T-cell (primary cell): Measurements from ENCODE around the gene SURF1. TPM values are rescaled to one million over a fixed set of nuclear protein-coding genes. Genes with fewer than 3 reads are reported as not detected.
"Not testable (repeated sequence)": the region's sequence is repeated elsewhere in the genome, so short reads cannot be mapped to it uniquely, and the experiment has no call there.

Experiments used
- ATAC-seq, 4 experiments: fragments of 200-7000 bp in 3 of 4; fragments of 150-1000 bp in 1 of 4; cut with Tn5 transposase; replicated peaks in 1 of 4; 1 replicate in 3 of 4; 2 replicates in 1 of 4; pipeline ENCODE4 v1.10.0; 2021; ENCODE audit warnings: moderate library complexity in 3 of 4, mild to moderate bottlenecking in 2 of 4, moderate number of reproducible peaks in 1 of 4
- CTCF ChIA-PET, 2 donors: fragments of 300-600 bp; sonication (Branson Sonifier 250); formaldehyde crosslinking; loops; one replicate each; lab custom pipeline; 2022; ENCODE audit warnings: antibody characterized with exemption in 2 of 2; lab: Charles Lee
- POLR2A ChIA-PET, 2 donors: fragments of 300-600 bp; sonication (Branson Sonifier 250); formaldehyde crosslinking; loops; one replicate each; lab custom pipeline; 2022; ENCODE audit warnings: antibody characterized with exemption in 2 of 2; lab: Charles Lee
- DNase-seq, 35 experiments: peaks; one replicate each; pipeline versions ENCODE4 v3.0.0 to v3.0.0-alpha.2; 2013 to 2023
- H3K27ac ChIP-seq: one replicate; pipeline ENCODE4 v1.5.1; 2013; ENCODE audit warnings: low read length
- H3K27me3 ChIP-seq, 2 experiments: replicated peaks in 1 of 2; 1 replicate in 1 of 2; 2 replicates in 1 of 2; pipeline versions ENCODE4 v1.6.1 to v1.7.0; 2013; ENCODE audit warnings: low read length in 1 of 2, mixed read lengths in 1 of 2; ENCODE audit not compliant: control insufficient read depth in 2 of 2, insufficient read depth in 2 of 2; ENCODE audit errors: extremely low read depth in 1 of 2
- H3K36me3 ChIP-seq, 2 donors: 1 replicate in 1 of 2; 2 replicates in 1 of 2; pipeline versions ENCODE4 v1.6.1 to v1.7.0; 2013; ENCODE audit warnings: low read length in 1 of 2; ENCODE audit not compliant: control insufficient read depth in 2 of 2, insufficient read depth in 1 of 2; ENCODE audit errors: extremely low read depth in 1 of 2
- H3K4me1 ChIP-seq, 2 experiments: 1 replicate in 1 of 2; 2 replicates in 1 of 2; pipeline versions ENCODE4 v1.6.1 to v1.7.0; 2013; ENCODE audit warnings: low read length in 2 of 2, mixed read lengths in 1 of 2; ENCODE audit not compliant: insufficient read depth in 2 of 2, control insufficient read depth in 1 of 2; ENCODE audit errors: extremely low read depth in 1 of 2
- H3K4me3 ChIP-seq, 2 donors: 1 replicate in 1 of 2; 2 replicates in 1 of 2; pipeline versions ENCODE4 v1.5.1 to v1.7.0; 2013; ENCODE audit warnings: mild to moderate bottlenecking in 2 of 2, low read length in 1 of 2, moderate library complexity in 1 of 2; ENCODE audit not compliant: control insufficient read depth in 1 of 2; ENCODE audit errors: extremely low read depth in 1 of 2
- H3K9me3 ChIP-seq: 2 replicates; pipeline ENCODE4 v1.7.0; 2013
- H3K27ac Mint-ChIP-seq, 2 donors: one replicate each; pipeline ENCODE4 v1.8.0; 2020 to 2021; ENCODE audit warnings: mild to moderate bottlenecking in 2 of 2, mixed read lengths in 2 of 2
- H3K27me3 Mint-ChIP-seq, 2 donors: one replicate each; pipeline ENCODE4 v1.8.0; 2021 to 2022; ENCODE audit warnings: mixed read lengths in 2 of 2
- H3K36me3 Mint-ChIP-seq: one replicate; pipeline ENCODE4 v1.8.0; 2021; ENCODE audit warnings: mixed read lengths
- H3K4me1 Mint-ChIP-seq, 3 donors: one replicate each; pipeline ENCODE4 v1.8.0; 2020 to 2022; ENCODE audit warnings: mixed read lengths in 3 of 3, mild to moderate bottlenecking in 1 of 3
- H3K4me3 Mint-ChIP-seq, 3 donors: one replicate each; pipeline ENCODE4 v1.8.0; 2020 to 2022; ENCODE audit warnings: mild to moderate bottlenecking in 3 of 3, mixed read lengths in 3 of 3, moderate library complexity in 3 of 3
- H3K9me3 Mint-ChIP-seq, 3 donors: one replicate each; pipeline ENCODE4 v1.8.0; 2020 to 2022; ENCODE audit warnings: mixed read lengths in 3 of 3
- WGBS: methylation state at CpG from one replicate; pipeline ENCODE4 v1.1.5; 2013; ENCODE audit warnings: missing lambda C conversion rate; ENCODE audit not compliant: insufficient coverage; 5-methylcytosine and 5-hydroxymethylcytosine counted together
- total RNA-seq, 35 experiments: library from RNA in 6 of 35; stranded (reverse) in 6 of 35; fragments of 120-200 nt in 1 of 35; gene quantifications; one replicate each; pipeline versions ENCODE4 v1.2.1 to v1.2.4 and lab custom pipeline; 2013 to 2026

Gene SURF1
- total RNA-seq, 5 donors from 2014 or later (not counting 1 experiment from before 2014, with no cell fraction given): 33.0 to 58.7 (median 58.3) TPM

GRCh38 chr9:133322701-133323100, 33.6 kb downstream of the SURF1 start:
- Histone ChIP-seq H3K36me3 (no peaks in the 10 kb centered on the region), H3K4me1 (no peaks in the 10 kb centered on the region), H3K27me3 (peaks cover 0 to 29% of the 10 kb centered on the region in 2 experiments), H3K4me3 (no peak overlapping the region), H3K27ac (no peak overlapping the region), H3K9me3 (no peaks in the 10 kb centered on the region)
- DNase-seq: no peak
- CTCF ChIA-PET: no interaction called here
- WGBS: 52% methylated on average over 14 of the region's 14 CpGs
- peaks cover 0 to 3% of the 10 kb centered on the region in 2 donors for H3K27me3 Mint-ChIP-seq
- no peaks in the 10 kb centered on the region for H3K9me3 Mint-ChIP-seq
- no peak overlapping the region for H3K4me3 Mint-ChIP-seq
- no peaks in the 10 kb centered on the region for H3K36me3 Mint-ChIP-seq
- H3K27ac Mint-ChIP-seq: no peak overlapping the region
- no peak for ATAC-seq
- POLR2A ChIA-PET: no interaction called here
- H3K4me1 Mint-ChIP-seq: no peaks in the 10 kb centered on the region

- ChIA-PET CTCF (no interaction called here), POLR2A (no interaction called here)
- H3K27me3 Mint-ChIP-seq: peaks cover 0 to 3% of the 10 kb centered on the region in 2 donors
- H3K4me3 Mint-ChIP-seq: no peak overlapping the region
- Histone ChIP-seq H3K4me1 (no peaks in the 10 kb centered on the region), H3K27me3 (peaks cover 0 to 32% of the 10 kb centered on the region in 2 experiments), H3K9me3 (no peaks in the 10 kb centered on the region), H3K4me3 (no peak overlapping the region), H3K27ac (no peak overlapping the region), H3K36me3 (no peaks in the 10 kb centered on the region)
- 90% methylated on average over 4 of the region's 13 CpGs for WGBS
- ATAC-seq: no peak
- no peak overlapping the region for H3K27ac Mint-ChIP-seq
- DNase-seq: no peak
- no peaks in the 10 kb centered on the region for H3K4me1 Mint-ChIP-seq
- no peaks in the 10 kb centered on the region for H3K9me3 Mint-ChIP-seq
- no peaks in the 10 kb centered on the region for H3K36me3 Mint-ChIP-seq
Observed at GRCh38 chr9:133321411-133321935, 34.8 kb downstream of the SURF1 start.

GRCh38 chr9:133320421-133320881, 35.8 kb downstream of the SURF1 start:
- Mint-ChIP-seq H3K27me3 (peaks cover 0 to 3% of the 10 kb centered on the region in 2 donors), H3K27ac (no peak overlapping the region), H3K4me1 (no peaks in the 10 kb centered on the region), H3K36me3 (no peaks in the 10 kb centered on the region), H3K4me3 (no peak overlapping the region), H3K9me3 (no peaks in the 10 kb centered on the region)
- H3K36me3 ChIP-seq: no peaks in the 10 kb centered on the region
- ChIA-PET POLR2A (no interaction called here), CTCF (no interaction called here)
- H3K27me3 ChIP-seq: peaks cover 0 to 32% of the 10 kb centered on the region in 2 experiments
- 87% methylated on average over 10 of the region's 13 CpGs for WGBS
- no peak overlapping the region for H3K27ac ChIP-seq
- no peak overlapping the region for H3K4me3 ChIP-seq
- no peaks in the 10 kb centered on the region for H3K4me1 ChIP-seq
- H3K9me3 ChIP-seq: no peaks in the 10 kb centered on the region
- no peak for ATAC-seq
- no peak for DNase-seq

GRCh38 chr9:133317551-133317950, 38.7 kb downstream of the SURF1 start:
- H3K4me1 Mint-ChIP-seq, DNase-seq, H3K4me3 Mint-ChIP-seq, H3K9me3 Mint-ChIP-seq, H3K9me3 ChIP-seq, H3K27ac ChIP-seq, H3K4me3 ChIP-seq, POLR2A ChIA-PET, H3K4me1 ChIP-seq, CTCF ChIA-PET, H3K36me3 Mint-ChIP-seq, ATAC-seq, H3K36me3 ChIP-seq, H3K27me3 Mint-ChIP-seq, H3K27ac Mint-ChIP-seq: not testable (repeated sequence)
- 76% methylated on average over 2 of the region's 13 CpGs for WGBS
- H3K27me3 ChIP-seq: peaks cover 0 to 23% of the 10 kb centered on the region in 2 experiments

GRCh38 chr9:133315997-133316396, 40.3 kb downstream of the SURF1 start:
- Mint-ChIP-seq H3K27me3 (peaks cover 0 to 3% of the 10 kb centered on the region in 2 donors), H3K36me3 (no peaks in the 10 kb centered on the region), H3K27ac (no peak overlapping the region), H3K4me1 (no peaks in the 10 kb centered on the region), H3K9me3 (no peaks in the 10 kb centered on the region), H3K4me3 (no peak overlapping the region)
- H3K27me3 ChIP-seq: peaks cover 0 to 14% of the 10 kb centered on the region in 2 experiments
- no peaks in the 10 kb centered on the region for H3K9me3 ChIP-seq
- no peak for DNase-seq
- H3K4me1 ChIP-seq: no peaks in the 10 kb centered on the region
- POLR2A ChIA-PET: no interaction called here
- ATAC-seq: no peak
- no CpG with 5 or more reads among the region's 2 CpGs for WGBS
- CTCF ChIA-PET: no interaction called here
- no peak overlapping the region for H3K4me3 ChIP-seq
- no peak overlapping the region for H3K27ac ChIP-seq
- H3K36me3 ChIP-seq: no peaks in the 10 kb centered on the region

GRCh38 chr9:133309608-133310007, 46.7 kb downstream of the SURF1 start:
- Histone ChIP-seq H3K4me3 (no peak overlapping the region), H3K4me1 (no peaks in the 10 kb centered on the region), H3K27me3 (peaks cover 0 to 12% of the 10 kb centered on the region in 2 experiments), H3K9me3 (no peaks in the 10 kb centered on the region), H3K36me3 (no peaks in the 10 kb centered on the region), H3K27ac (no peak overlapping the region)
- H3K4me1 Mint-ChIP-seq: no peaks in the 10 kb centered on the region
- H3K9me3 Mint-ChIP-seq: no peaks in the 10 kb centered on the region
- no peak overlapping the region for H3K4me3 Mint-ChIP-seq
- ChIA-PET POLR2A (no interaction called here), CTCF (no interaction called here)
- H3K36me3 Mint-ChIP-seq: no peaks in the 10 kb centered on the region
- DNase-seq: no peak
- ATAC-seq: no peak
- WGBS: 80% methylated on average over 2 of the region's 6 CpGs
- no peak overlapping the region for H3K27ac Mint-ChIP-seq
- peaks cover 27 to 29% of the 10 kb centered on the region in 2 donors for H3K27me3 Mint-ChIP-seq

- ChIA-PET POLR2A (no interaction called here), CTCF (no interaction called here)
- no peaks in the 10 kb centered on the region for H3K36me3 ChIP-seq
- 75% methylated on average over 13 of the region's 16 CpGs for WGBS
- H3K4me3 ChIP-seq: no peak overlapping the region
- Mint-ChIP-seq H3K27ac (no peak overlapping the region), H3K36me3 (no peaks in the 10 kb centered on the region), H3K4me1 (no peaks in the 10 kb centered on the region), H3K4me3 (no peak overlapping the region), H3K27me3 (peaks cover 27 to 29% of the 10 kb centered on the region in 2 donors), H3K9me3 (no peaks in the 10 kb centered on the region)
- no peak overlapping the region for H3K27ac ChIP-seq
- H3K27me3 ChIP-seq: peaks cover 0 to 12% of the 10 kb centered on the region in 2 experiments
- no peaks in the 10 kb centered on the region for H3K4me1 ChIP-seq
- H3K9me3 ChIP-seq: no peaks in the 10 kb centered on the region
- DNase-seq: no peak
- ATAC-seq: no peak
Observed at GRCh38 chr9:133307301-133307700, 49.0 kb downstream of the SURF1 start.
